GM18526 (cell line): ENCODE results near the gene KDM6A.

ENCODE experiments used
- POLR2A ChIP-seq: IDR thresholded peaks from 3 replicates; pipeline ENCODE4 v1.6.1; 2011; ENCODE audit not compliant: insufficient read length; ENCODE audit errors: extremely low read depth

The KDM6A gene

DNA sequence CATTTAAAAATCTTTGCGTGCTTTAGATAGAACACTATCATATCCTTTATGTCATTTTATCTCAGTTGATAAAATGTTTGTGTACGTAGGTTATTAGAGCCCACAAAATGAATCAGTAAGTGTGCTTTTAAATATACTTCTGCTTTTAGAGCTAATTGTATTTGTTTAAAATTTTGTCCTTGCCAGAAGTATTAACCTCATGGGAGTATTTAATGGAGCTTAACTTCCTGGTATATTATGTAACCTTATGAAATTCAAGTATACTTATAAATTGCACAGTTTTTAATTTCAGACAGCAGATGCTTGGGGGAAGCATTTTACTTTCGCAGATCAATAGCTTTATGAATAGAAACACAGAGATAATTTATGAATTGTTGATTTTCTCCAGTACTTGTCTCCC is 237.5 kb downstream of the KDM6A start:
- no peak for TF ChIP-seq POLR2A

DNA sequence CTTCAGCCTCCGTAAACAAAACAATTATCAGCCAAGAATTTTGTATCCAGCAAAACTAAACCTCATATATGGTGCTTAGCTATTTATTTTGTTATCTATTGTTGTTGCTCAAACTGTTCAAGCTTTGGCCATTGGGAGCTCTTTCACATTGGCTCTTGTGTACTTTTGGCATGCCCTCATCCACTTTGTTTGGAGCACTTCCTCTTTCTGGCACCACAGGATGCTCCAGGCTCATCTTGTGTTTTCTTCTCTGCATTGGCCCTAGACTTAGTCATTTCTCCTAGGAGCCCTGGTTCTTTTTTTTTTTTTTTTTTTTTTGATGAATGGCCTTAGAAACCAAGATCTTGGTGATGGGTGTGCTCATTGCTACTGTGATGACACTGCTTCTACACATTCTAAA is 253.2 kb downstream of the KDM6A start:
- TF ChIP-seq POLR2A: no peak

DNA sequence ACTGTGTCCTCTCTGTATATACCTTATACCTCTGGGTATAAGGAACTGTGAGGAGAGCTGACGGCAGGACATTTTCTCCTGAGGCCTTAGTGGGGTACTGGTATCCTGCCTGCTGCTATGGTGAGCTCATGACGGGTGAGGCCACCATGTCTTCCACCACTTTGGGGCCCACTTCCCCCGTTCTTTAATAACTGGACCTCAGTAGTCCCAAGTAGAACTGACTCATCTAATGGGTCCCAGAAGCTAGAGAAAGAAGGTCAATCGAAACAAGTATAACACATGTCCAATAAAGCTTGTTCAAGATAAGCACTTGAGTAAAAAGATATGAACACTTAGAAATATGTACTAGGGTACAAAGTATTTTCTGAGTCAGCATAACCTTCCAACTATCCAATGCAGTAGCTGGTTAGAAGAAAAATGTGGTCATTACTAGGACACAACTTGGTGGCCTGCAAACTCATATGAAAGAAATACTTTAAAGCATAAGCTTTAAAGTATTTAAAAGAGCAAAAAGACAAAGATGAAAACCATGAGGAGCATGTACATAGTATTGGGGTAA is 256.0 kb downstream of the KDM6A start:
- no peak for TF ChIP-seq POLR2A

DNA sequence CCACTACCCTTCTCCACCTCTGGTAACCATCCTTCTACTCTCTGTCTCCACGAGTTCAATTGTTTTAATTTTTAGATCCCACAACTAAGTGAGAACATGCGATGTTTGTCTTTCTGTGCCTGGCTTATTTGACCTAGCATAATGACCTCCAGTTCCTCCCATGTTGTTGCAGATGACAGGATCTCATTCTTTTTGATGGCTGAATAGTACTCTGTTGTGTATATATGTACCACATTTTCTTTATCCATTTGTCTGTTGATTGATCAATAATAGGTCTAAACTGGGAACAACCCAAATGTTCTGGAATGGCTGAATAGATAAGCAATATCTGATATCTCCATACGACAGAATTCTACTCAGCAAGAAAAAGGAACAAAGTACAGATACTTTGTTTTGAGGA is 260.5 kb downstream of the KDM6A start:
- TF ChIP-seq POLR2A: no peak

DNA sequence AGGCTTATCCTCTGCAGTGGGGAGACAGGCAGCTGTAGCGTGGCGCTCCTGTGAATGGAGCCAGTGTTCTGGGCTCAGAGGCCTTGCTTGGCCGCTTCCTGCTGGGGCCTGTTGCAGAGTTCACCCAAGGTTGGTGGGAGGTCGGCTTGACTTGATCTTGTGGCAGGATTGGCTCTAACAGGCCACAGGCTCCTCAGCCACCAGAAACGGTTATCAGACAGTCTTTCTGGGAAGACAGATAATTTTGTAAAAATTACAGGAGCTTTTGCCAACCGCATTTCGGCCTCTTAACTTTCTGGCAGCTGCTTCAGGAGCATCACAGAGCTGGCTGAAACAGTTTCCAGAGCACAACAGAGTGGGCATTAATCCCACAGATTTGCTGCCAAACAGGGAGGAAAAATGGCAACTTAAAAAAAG is 261.3 kb downstream of the KDM6A start:
- TF ChIP-seq POLR2A: no peak

DNA sequence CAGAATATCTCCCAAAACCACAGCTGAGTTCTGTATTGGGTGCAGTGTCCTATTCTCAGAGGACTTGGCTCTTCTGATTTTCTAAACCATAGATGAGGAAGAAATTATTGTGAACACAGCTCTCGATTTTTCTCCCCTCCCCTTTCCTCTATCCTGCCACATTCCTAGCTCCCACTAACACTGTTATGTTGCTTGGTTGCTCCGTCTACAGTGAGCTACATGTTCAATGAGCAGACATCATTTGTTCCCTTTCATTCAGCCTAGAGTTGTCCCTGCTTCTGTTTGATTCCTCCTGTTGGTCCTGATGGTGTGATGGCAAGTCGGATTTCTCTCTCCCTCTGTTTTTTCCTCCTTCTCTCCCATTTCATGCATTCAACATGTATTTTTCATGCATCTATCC is 261.8 kb downstream of the KDM6A start:
- TF ChIP-seq POLR2A: no peak

DNA sequence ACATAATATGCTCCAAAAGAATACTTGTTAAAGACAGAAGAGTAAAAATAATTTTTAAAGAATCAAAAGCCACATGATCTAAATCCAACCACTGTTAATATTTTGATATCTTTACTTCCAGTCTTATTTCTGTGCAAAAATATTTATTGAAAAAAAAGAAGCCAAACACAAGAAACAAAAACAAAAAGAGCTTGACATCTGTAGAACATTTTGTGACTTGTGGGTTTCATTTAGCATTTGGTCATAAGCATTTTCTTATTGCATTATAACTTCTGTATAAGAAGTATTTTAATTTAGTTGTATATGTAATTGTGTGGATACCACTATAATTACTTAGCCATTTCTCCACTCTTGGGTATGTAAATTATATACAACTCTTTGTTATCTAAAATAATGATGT is 264.5 kb downstream of the KDM6A start:
- TF ChIP-seq POLR2A: no peak

DNA sequence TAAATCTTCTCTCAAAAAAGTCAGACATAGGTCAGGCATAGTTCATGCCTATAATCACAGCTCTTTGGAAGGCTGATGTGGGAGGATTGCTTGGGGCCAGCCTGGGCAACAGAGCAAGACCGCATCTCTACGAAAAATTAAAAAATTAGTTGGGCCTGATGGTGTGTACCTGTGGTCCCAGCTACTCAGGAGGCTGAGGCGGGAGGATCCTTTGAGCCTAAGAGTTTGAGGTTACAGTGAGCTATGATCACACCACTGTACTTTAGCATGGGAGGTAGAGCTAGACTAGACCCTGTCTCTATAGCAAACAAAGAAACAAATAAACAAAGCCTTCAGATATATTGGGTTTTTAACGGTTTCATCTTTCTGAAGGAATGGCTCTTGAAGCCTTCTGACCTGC is 265.5 kb downstream of the KDM6A start:
- no peak for TF ChIP-seq POLR2A

DNA sequence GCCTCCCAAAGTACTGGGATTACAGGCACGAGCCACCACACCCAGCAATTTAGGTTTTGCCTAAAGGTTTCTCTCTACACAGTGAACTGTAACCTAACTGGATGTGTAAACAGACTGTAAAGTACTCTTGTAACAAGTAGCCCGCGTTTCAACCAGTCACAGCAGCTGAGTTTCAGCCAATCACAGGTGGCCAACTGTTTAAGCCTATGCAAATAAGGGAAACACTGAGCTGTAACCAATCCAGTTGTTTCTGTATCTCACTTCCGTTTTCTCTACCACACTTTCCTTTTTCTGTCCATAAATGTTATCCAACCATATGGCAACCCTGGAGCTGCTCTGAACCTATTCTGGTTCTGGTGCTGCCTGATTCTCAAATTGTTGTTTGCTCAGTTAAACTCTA is 267.8 kb downstream of the KDM6A start:
- TF ChIP-seq POLR2A: no peak

DNA sequence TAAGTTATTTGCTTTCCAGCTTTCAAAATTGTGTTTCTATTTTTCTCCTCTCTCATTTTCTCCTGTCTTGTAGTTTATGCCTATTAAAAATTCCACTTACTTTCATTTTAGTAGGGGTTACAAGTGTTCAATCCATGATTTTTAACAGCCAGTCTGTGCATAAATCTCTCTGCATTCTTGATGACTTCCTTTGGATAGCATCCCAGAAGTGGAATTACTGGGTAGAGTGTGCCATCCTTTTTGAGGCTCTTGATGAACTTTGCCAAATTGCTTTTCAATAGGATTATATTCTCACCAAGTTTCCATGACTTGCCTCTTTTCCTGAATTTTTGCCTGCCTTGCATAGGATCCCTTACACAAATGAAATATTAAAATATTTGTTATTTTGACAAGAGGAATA is 269.2 kb downstream of the KDM6A start:
- no peak for TF ChIP-seq POLR2A

DNA sequence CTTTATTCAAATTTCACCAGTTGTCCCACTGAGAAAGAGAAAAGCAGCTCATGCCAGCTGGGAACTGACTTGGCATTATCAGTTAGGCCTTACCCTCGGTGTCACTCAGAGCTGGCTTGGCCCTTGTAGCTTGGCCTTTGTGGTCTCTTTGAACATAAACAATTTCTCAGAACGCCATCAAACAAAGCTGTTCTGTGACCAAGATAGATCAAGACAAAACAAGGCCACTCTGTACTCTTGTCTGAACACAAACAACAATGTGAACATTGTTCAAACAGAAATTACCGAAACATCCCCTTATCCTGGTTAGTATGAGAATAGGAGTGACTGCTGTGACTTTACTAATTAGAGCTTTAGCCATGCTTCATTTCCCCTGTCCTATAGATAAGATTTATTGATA is 270.5 kb downstream of the KDM6A start:
- TF ChIP-seq POLR2A: no peak

DNA sequence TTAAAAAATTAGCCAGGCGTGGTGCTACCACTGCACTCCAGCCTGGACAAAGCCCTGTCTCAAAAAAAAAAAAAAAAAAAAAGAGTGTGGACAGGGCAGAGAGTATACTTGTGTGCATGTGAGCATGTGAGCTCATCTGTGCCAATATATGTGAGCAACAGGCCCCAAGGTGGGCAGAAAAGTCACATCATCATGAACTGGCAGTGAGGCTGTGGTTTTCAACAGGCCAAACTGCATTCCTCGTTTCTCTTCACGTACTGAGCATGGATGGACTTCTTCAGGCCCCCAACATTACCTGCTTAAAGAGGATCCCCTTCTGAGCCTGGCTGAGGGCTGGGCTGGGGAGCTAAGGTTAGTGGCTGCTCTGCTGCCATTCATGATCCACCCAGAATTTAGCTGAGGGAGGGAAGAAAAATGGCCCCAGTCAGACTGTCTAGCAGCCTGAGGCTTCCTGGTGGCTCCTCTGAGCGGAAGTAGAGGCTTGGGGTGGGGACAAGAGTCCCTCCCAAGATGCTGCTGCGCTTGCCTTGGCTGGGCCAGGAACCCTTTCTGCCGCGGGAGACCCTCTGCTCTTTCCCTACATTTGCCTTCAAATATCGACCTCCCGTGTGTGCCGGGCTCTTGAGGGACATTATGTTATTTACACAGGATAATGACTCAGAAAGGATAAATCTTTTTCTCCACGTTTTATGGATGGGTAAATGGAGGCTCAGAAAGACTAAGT is 272.7 kb downstream of the KDM6A start:
- TF ChIP-seq POLR2A: no peak

DNA sequence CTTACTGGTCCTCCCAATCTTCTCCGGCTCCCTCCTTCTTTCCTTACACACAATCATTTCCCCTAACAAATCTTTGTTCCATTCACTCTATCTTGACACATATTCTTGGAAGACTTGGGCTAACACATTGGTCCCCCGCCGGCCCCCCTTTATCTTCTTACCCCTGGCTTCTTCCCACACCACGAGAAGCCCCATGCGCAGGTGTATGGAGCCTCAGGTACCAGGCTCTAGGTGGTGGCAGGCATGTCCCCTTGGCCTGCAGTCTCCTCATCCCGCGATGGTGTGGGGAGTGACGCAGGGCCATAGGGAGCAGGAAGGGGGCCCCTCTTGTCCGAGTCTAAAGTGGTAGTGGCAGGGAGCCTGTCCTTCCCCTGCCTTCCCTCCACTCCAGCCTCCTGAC is 277.8 kb downstream of the KDM6A start:
- TF ChIP-seq POLR2A: no peak

DNA sequence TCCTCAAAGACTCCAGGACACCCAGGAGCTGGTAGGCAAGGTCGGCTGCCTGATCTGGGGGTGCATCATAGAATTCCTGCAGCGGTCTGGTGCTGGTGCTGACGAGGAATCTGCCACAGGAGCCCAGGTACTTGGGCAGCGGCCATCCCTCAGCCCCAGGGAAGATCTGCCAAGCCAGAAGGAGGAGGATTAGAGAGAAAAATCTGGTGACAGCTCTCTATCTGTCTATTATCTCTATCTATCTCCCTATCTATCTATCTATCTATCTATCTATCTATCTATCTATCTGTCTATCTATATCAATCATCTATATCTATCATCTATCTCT is 281.0 kb downstream of the KDM6A start:
- no peak for TF ChIP-seq POLR2A

DNA sequence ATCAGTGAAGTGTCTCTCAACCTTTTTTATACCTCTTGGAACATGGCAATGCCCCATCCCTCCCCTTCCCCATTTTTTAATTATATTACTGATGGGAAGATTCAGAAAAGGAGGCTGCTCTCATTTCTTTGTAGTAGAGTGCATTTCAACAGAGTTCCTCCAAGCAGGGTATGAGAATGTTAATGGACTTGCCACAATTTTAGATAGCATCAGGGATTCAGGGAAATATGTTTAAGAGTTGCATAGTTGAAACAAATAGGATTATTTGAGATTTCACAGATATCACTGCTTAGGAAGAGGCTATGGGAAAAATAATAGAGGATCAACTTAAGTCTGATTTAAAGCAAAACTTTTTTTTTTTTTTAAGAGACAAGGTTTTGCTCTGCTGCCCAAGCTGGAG is 281.5 kb downstream of the KDM6A start:
- TF ChIP-seq POLR2A: no peak

DNA sequence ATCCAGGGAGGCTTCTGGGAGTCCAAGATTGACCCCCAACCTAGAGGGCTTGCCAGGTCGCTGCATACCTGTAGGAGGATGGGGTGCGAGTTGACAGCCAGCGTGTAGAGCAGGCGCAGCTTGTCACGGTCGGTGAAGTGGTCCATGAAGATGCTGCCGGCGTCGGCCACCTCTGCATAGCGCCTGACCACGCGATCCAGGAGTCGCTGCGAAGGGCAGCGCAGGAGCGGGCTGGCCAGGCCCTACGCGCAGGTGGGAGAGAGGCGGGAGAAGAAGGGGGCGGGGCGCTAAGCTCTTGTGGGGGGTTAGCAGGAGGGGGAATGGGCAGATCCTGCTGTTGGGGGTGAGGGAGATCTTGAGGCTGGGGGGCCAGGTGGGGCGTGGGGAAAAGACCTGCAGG is 284.7 kb downstream of the KDM6A start:
- no peak for TF ChIP-seq POLR2A
